ENCODE data around the gene GIMD1. TPM values are rescaled to one million over a fixed set of nuclear protein-coding genes. Genes with fewer than 3 reads are reported as not detected.

Gene GIMD1
- total RNA-seq, 2 donors from 2014 or later: not detected

DNA sequence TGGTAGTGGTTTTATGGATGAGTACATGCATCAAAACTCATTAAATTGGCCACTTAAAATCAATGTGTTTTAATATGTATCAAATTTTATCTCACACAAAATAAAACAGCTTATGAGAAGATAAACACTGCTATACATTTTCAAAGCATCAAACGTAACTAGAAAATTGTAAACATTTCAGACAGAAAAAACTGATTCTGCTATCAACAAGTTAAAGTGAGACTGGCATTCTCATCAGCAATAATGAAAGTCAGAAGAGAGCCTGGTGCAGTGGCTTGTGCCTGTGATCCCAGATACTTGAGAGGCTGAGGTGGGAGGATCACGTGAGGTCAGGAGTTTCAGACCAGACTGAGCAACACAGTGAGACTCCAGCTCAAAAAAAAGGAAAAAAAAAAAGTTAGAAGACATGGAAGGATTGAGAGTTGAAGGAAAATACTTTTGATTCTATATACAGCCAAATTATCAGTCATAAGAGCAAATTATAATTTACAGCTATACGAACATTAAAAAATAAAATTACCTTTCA is 55.5 kb downstream of the GIMD1 start:
- H3K9me3 Mint-ChIP-seq: no peaks in the 10 kb centered on the region
- H3K27ac Mint-ChIP-seq: no peak overlapping the region
- Histone ChIP-seq H3K27me3 (ENCODE audit: control insufficient read depth, insufficient read depth, low read length, poor library complexity, severe bottlenecking) (no peaks in the 10 kb centered on the region), H3K4me3 (ENCODE audit: low read length) (no peak overlapping the region), H3K36me3 (ENCODE audit: control insufficient read depth, insufficient read depth, low read length) (peaks cover 5% of the 10 kb centered on the region), H3K27ac (ENCODE audit: low read depth, low read length) (no peak overlapping the region), H3K4me1 (ENCODE audit: control insufficient read depth, insufficient read depth, low read length) (no peaks in the 10 kb centered on the region), H3K9me3 (ENCODE audit: control insufficient read depth, low read length) (no peaks in the 10 kb centered on the region), H3K9ac (ENCODE audit: extremely low read depth, low read length, poor library complexity, severe bottlenecking) (no peak overlapping the region)
- H3K36me3 Mint-ChIP-seq (ENCODE audit: low read depth): peaks cover 6% of the 10 kb centered on the region
- TF ChIP-seq, protein P1, sequence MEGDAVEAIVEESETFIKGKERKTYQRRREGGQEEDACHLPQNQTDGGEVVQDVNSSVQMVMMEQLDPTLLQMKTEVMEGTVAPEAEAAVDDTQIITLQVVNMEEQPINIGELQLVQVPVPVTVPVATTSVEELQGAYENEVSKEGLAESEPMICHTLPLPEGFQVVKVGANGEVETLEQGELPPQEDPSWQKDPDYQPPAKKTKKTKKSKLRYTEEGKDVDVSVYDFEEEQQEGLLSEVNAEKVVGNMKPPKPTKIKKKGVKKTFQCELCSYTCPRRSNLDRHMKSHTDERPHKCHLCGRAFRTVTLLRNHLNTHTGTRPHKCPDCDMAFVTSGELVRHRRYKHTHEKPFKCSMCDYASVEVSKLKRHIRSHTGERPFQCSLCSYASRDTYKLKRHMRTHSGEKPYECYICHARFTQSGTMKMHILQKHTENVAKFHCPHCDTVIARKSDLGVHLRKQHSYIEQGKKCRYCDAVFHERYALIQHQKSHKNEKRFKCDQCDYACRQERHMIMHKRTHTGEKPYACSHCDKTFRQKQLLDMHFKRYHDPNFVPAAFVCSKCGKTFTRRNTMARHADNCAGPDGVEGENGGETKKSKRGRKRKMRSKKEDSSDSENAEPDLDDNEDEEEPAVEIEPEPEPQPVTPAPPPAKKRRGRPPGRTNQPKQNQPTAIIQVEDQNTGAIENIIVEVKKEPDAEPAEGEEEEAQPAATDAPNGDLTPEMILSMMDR (conservative IDR thresholded peaks at IDR 0.05): no peak
- no peak overlapping the region for H3K4me3 Mint-ChIP-seq
- H3K27me3 Mint-ChIP-seq (ENCODE audit: insufficient read depth): no peaks in the 10 kb centered on the region
- DNase-seq: no peak
- WGBS, 2 experiments (ENCODE audit: insufficient coverage in 1 of 2, insufficient read length in 1 of 2): 93 to 100% methylated on average over 1 to 3 of the region's 3 CpGs
- peaks cover 16% of the 10 kb centered on the region for H3K4me1 Mint-ChIP-seq

DNA sequence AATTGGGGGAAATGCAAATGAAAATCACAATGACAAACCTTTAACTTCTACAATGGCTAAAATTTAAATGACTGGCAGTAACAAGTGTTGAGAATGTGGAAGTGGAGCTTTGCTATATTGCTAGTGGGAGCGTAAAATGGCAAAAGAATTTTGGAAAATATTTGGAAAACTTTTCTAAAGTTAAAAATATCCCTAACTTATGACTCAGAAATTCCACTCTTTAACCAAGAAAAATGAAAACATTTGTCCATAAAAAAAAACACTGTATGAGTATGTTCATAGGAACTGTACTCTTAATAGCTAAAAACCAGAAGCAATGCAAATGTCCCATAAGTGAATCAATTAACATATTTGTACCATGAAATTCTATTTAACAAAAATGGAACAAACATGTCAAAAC is 56.2 kb downstream of the GIMD1 start:
- H3K27ac ChIP-seq (ENCODE audit: low read depth, low read length): no peak overlapping the region
- H3K27me3 ChIP-seq (ENCODE audit: control insufficient read depth, insufficient read depth, low read length, poor library complexity, severe bottlenecking): no peaks in the 10 kb centered on the region
- Mint-ChIP-seq H3K4me3 (no peak overlapping the region), H3K4me1 (peaks cover 16% of the 10 kb centered on the region), H3K9me3 (no peaks in the 10 kb centered on the region), H3K27ac (no peak overlapping the region), H3K27me3 (ENCODE audit: insufficient read depth) (no peaks in the 10 kb centered on the region), H3K36me3 (ENCODE audit: low read depth) (peaks cover 6% of the 10 kb centered on the region)
- DNase-seq: no peak
- H3K4me1 ChIP-seq (ENCODE audit: control insufficient read depth, insufficient read depth, low read length): no peaks in the 10 kb centered on the region
- no peak overlapping the region for H3K4me3 ChIP-seq (ENCODE audit: low read length)
- H3K36me3 ChIP-seq (ENCODE audit: control insufficient read depth, insufficient read depth, low read length): peaks cover 6% of the 10 kb centered on the region
- no CpG with 5 or more reads among the region's 1 CpG for WGBS, 2 experiments (ENCODE audit: insufficient coverage in 1 of 2, insufficient read length in 1 of 2)
- no peaks in the 10 kb centered on the region for H3K9me3 ChIP-seq (ENCODE audit: control insufficient read depth, low read length)
- TF ChIP-seq, protein P1 (conservative IDR thresholded peaks at IDR 0.05): no peak
- H3K9ac ChIP-seq (ENCODE audit: extremely low read depth, low read length, poor library complexity, severe bottlenecking): no peak overlapping the region

Other genes starting within 250 kb of the GIMD1 start
- gene TBCK, start 52.6 kb downstream of the GIMD1 start, total RNA-seq: 10 to 100 TPM; 48.3 to 52.9 TPM
- gene AIMP1, start 52.2 kb downstream of the GIMD1 start, total RNA-seq: 10 to 100 TPM; 46.0 to 58.9 TPM

Measured in endodermal cell (in vitro differentiated cells).